K562 (cell line): ENCODE data around the gene LYZL4. TPM values are rescaled to one million over a fixed set of nuclear protein-coding genes. Genes with fewer than 3 reads are reported as not detected.

Source experiments
- ATAC-seq: fragments of 200-7000 bp; cut with Tn5 transposase; 3 replicates; pipeline ENCODE4 v1.9.1; 2020; ENCODE audit warnings: moderate library complexity
- BruUV-seq: library from RNA; stranded (reverse); fragments of 400-500 nt; replicated peaks from 2 replicates; lab custom pipeline; 2021; lab: Mats Ljungman, UMichigan
- CTCF ChIA-PET: fragments of 300-600 bp; formaldehyde crosslinking; extraction: SDS; loops from one replicate; lab custom pipeline; 2021; ENCODE audit warnings: low intra/inter-chr PET ratio; lab: Yijun Ruan, JAX
- POLR2A ChIA-PET: fragments of 300-600, 350-650 bp; sonication (Branson Sonifier 250); formaldehyde crosslinking; extraction: SDS; loops from one replicate; lab custom pipeline; 2021; ENCODE audit warnings: antibody characterized with exemption, inconsistent platforms; lab: Yijun Ruan, JAX
- DNase-seq, 4 experiments: peaks; one replicate each; pipeline versions ENCODE4 v3.0.0 to v3.0.0-alpha.2; 2011 to 2018; ENCODE audit warnings: low spot score in 3 of 4, mixed read lengths in 3 of 4; ENCODE audit errors: extremely low read depth in 1 of 4
- FAIRE-seq: peaks from 2 replicates; lab custom pipeline; 2011; peaks lifted over from hg19 to GRCh38; lab: Jason Lieb, UNC
- H2AFZ ChIP-seq: 2 replicates; pipeline ENCODE4 v1.6.0; 2011; ENCODE audit warnings: low read depth, low read length, control low read depth, inconsistent platforms
- H3K27ac ChIP-seq: fragments of 200-600 bp; 3 replicates; pipeline ENCODE4 v1.8.0; 2011; ENCODE audit warnings: low read depth, mild to moderate bottlenecking, control low read depth, inconsistent platforms, low read length, moderate library complexity, mixed read lengths; ENCODE audit errors: extremely low read depth
- H3K27me3 ChIP-seq, 2 experiments: fragments of 300-600 bp in 1 of 2; 2 replicates in 1 of 2; 3 replicates in 1 of 2; pipeline versions ENCODE4 v1.6.0 to v1.8.0; 2011; ENCODE audit warnings: inconsistent platforms in 2 of 2, low read length in 2 of 2, mild to moderate bottlenecking in 1 of 2, mixed read lengths in 1 of 2, moderate library complexity in 1 of 2; ENCODE audit not compliant: control insufficient read depth in 2 of 2, insufficient read depth in 2 of 2
- H3K36me3 ChIP-seq: fragments of 300-600 bp; 3 replicates; pipeline ENCODE4 v1.8.0; 2011; ENCODE audit warnings: mild to moderate bottlenecking, low read length, inconsistent platforms; ENCODE audit not compliant: control insufficient read depth, insufficient read depth
- H3K4me1 ChIP-seq, 2 experiments: fragments of 200-600 bp in 1 of 2; replicated peaks in 1 of 2; 2 replicates in 1 of 2; 3 replicates in 1 of 2; pipeline versions ENCODE4 v1.5.1 to v1.8.0; 2011; ENCODE audit warnings: inconsistent platforms in 2 of 2, low read length in 2 of 2, mild to moderate bottlenecking in 1 of 2, mixed read lengths in 1 of 2, moderate library complexity in 1 of 2; ENCODE audit not compliant: control insufficient read depth in 2 of 2, insufficient read depth in 2 of 2
- H3K4me2 ChIP-seq: 2 replicates; pipeline ENCODE4 v1.6.1; 2011; ENCODE audit warnings: low read length, control low read depth, inconsistent platforms, mixed read lengths; ENCODE audit not compliant: insufficient read depth
- H3K4me3 ChIP-seq: fragments of 200-600 bp; sonication (generic), shearing (Covaris generic); 2 replicates; pipeline ENCODE4 v1.5.1; 2016; ENCODE audit warnings: control low read depth, inconsistent platforms
- H3K79me2 ChIP-seq: fragments of 200-600 bp; 3 replicates; pipeline ENCODE4 v1.8.0; 2011; ENCODE audit warnings: low read length, inconsistent platforms; ENCODE audit not compliant: control insufficient read depth, insufficient read depth
- H3K9ac ChIP-seq, 2 experiments: 2 replicates each; pipeline versions ENCODE4 v1.6.0 to v1.6.1; 2011; ENCODE audit warnings: low read depth in 2 of 2, low read length in 2 of 2, control low read depth in 1 of 2, inconsistent platforms in 1 of 2, mild to moderate bottlenecking in 1 of 2, mixed read lengths in 1 of 2; ENCODE audit not compliant: insufficient read depth in 1 of 2
- H3K9me1 ChIP-seq: one replicate; pipeline ENCODE4 v1.6.0; 2011; ENCODE audit warnings: inconsistent platforms, mild to moderate bottlenecking, low read length, moderate library complexity; ENCODE audit not compliant: control insufficient read depth, insufficient read depth
- H3K9me3 ChIP-seq: replicated peaks from 2 replicates; pipeline ENCODE4 v1.5.1; 2011; ENCODE audit warnings: low read depth, low read length, inconsistent platforms; ENCODE audit not compliant: control insufficient read depth, insufficient read depth
- H4K20me1 ChIP-seq: replicated peaks from 2 replicates; pipeline ENCODE4 v1.6.1; 2011; ENCODE audit warnings: low read length, inconsistent platforms, mixed read lengths; ENCODE audit not compliant: control insufficient read depth, insufficient read depth
- CC2D1A ChIP-seq: fragments of 450-650 bp; IDR thresholded peaks from 2 replicates; pipeline ENCODE4 v1.6.1; 2017; ENCODE audit warnings: mild to moderate bottlenecking
- E2F3 ChIP-seq: fragments of 250-450 bp; sonication (Bioruptor Pico); IDR thresholded peaks from 2 replicates; pipeline ENCODE4 v1.4.0; 2020; ENCODE audit warnings: mild to moderate bottlenecking
- GATAD2A ChIP-seq: fragments of 450-650 bp; IDR thresholded peaks from 2 replicates; pipeline ENCODE4 v1.6.1; 2017
- KDM1A ChIP-seq, 2 experiments: fragments of 450-650 bp; IDR thresholded peaks; 2 replicates each; pipeline ENCODE4 v1.6.1; 2016; ENCODE audit warnings: mild to moderate bottlenecking in 2 of 2
- KLF10 ChIP-seq: fragments of 250-450 bp; sonication (Bioruptor Pico); IDR thresholded peaks from 2 replicates; pipeline ENCODE4 v1.6.1; 2021; ENCODE audit warnings: matching md5 sums
- RFX7 ChIP-seq: fragments of 250-450 bp; sonication (Bioruptor Pico); IDR thresholded peaks from 2 replicates; pipeline ENCODE4 v1.5.1; 2021; ENCODE audit warnings: mild to moderate bottlenecking
- SIRT6 ChIP-seq: IDR thresholded peaks from one replicate; pipeline ENCODE4 v1.6.1; 2012; ENCODE audit warnings: low read depth, mild to moderate bottlenecking, control low read depth, inconsistent platforms, low read length, moderate library complexity
- STAT5B ChIP-seq: fragments of 250-450 bp; sonication (Bioruptor Pico); IDR thresholded peaks from 2 replicates; pipeline ENCODE4 v1.8.0; 2021; ENCODE audit warnings: mild to moderate bottlenecking, inconsistent platforms
- WGBS: fragments of 100-300 bp; shearing (Covaris generic); methylation state at CpG from one replicate; pipeline ENCODE4 v1.1.6; 2016; ENCODE audit warnings: low coverage, mixed read lengths; ENCODE audit not compliant: insufficient coverage; ENCODE audit errors: missing lambda C conversion rate; 5-methylcytosine and 5-hydroxymethylcytosine counted together
- in situ Hi-C: fragments of 300-500 bp; cut with MboI; formaldehyde crosslinking; loops from 4 replicates; pipeline ENCODE4 v1.15.0; 2018; ENCODE audit warnings: inconsistent platforms, mixed read lengths
- intact Hi-C: fragments of 100-400 bp; cut with micrococcal nuclease; formaldehyde crosslinking; loops from 2 replicates; pipeline ENCODE4 v1.14.2; 2022
- polyA plus RNA-seq, 8 experiments: library from polyadenylated mRNA; depleted of rRNA in 4 of 8; stranded (reverse) in 5 of 8; unstranded in 3 of 8; fragments of >200 nt; fragmentation: Nextera tagmentation in 2 of 8; fragmentation: Illumina TruSeq in 1 of 8; extraction: Ambion mirVana in 2 of 8; extraction: Trizol in 1 of 8; gene quantifications; 2 replicates each; pipeline versions ENCODE4 v1.2.1 to v1.2.3, GENCODE V29; 2011 to 2014; ENCODE audit warnings: inconsistent platforms in 1 of 8, missing spikeins in 1 of 8
- total RNA-seq, 7 experiments: library from RNA; depleted of rRNA in 6 of 7; stranded (reverse); fragments of >200 nt in 6 of 7; fragmentation: Illumina TruSeq in 2 of 7; extraction: Trizol in 2 of 7; gene quantifications; 2 replicates each; pipeline versions ENCODE4 v1.2.1 to v1.2.3, GENCODE V29; 2011 to 2021; ENCODE audit warnings: low replicate concordance in 1 of 7
- TF ChIP-seq, protein P1 (sequence below): fragments of 250-450 bp; sonication (Bioruptor Pico); IDR thresholded peaks from 2 replicates; pipeline ENCODE4 v1.5.0; 2022; ENCODE audit warnings: mild to moderate bottlenecking
- TF ChIP-seq, protein P2 (sequence below): fragments of 150-350 bp; IDR thresholded peaks from 2 replicates; pipeline ENCODE4 v1.6.1; 2014; ENCODE audit warnings: low read depth, mild to moderate bottlenecking, low read length, borderline replicate concordance
- TF ChIP-seq, protein P3 (sequence below): fragments of 250-450 bp; sonication (Bioruptor Pico); IDR thresholded peaks from 2 replicates; pipeline ENCODE4 v1.5.0; 2021

Gene LYZL4
- total and polyA plus RNA-seq, 9 of the 15 experiments (the other 6 are each of a cell fraction or from before 2014, with no cell fraction given): not detected

DNA sequence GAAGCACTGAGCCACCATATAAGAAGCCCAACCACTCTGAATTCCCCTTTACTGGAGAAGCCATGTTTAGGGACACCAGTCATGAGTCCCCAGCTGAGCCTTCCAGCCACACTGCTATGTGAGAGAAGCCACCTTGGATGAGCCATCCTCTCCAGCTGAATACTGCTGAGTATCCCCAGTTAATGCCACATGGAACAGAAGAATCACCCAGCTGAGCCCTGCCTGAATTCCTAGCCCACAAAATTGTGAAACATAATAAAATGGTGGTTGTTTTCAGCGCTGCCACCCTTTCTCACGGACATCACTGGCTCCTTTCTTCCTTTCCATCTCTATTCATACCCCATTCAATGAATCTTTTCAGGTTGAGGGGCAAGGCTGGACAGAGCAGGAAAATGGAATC, 22.1 kb upstream of the LYZL4 start (continued):
- TF ChIP-seq, protein P1, sequence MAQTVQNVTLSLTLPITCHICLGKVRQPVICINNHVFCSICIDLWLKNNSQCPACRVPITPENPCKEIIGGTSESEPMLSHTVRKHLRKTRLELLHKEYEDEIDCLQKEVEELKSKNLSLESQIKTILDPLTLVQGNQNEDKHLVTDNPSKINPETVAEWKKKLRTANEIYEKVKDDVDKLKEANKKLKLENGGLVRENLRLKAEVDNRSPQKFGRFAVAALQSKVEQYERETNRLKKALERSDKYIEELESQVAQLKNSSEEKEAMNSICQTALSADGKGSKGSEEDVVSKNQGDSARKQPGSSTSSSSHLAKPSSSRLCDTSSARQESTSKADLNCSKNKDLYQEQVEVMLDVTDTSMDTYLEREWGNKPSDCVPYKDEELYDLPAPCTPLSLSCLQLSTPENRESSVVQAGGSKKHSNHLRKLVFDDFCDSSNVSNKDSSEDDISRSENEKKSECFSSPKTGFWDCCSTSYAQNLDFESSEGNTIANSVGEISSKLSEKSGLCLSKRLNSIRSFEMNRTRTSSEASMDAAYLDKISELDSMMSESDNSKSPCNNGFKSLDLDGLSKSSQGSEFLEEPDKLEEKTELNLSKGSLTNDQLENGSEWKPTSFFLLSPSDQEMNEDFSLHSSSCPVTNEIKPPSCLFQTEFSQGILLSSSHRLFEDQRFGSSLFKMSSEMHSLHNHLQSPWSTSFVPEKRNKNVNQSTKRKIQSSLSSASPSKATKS (CRISPR knock-in tag): no peak
- no peak for TF ChIP-seq RFX7

DNA sequence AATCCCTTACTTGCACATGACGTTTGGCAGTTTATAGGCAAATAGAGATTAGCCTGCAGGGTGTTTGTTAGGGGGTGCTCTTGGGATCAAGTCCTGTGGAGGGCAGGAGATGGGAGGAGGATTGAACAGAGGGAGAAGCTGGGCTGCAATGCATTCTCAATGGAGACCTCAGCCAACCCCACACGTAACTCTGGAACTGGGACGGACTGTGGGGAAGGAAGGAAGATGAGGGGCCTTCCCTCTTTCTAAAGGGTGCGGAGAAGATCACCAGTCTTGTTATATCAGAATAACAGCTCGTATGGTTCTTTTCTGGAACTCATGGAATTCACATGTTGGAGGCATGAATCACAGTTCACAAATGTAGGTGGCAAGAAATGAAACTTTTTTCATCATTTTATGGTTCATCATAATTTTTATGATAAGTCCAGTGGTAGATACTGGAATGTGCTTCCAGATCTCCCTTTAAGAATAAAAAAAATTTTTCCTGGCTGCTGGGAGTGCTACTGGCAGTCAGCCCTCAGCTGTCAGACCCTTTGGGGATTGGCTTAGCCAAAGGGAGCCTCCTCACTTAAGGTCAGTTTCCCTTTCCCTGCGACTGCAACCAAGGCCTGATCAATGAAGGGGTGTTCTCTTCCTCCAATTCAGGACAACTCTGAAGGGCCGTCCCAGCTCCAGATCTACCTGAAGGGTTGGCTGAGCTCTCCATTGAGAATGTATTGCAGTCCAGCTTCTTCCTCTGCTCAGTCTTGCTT, 20.5 kb upstream of the LYZL4 start:
- Histone ChIP-seq H3K27ac (no peak overlapping the region), H2AFZ (no peak overlapping the region), H3K4me2 (no peak overlapping the region), H3K79me2 (no peaks in the 10 kb centered on the region), H3K4me3 (no peak overlapping the region), H3K9ac (no peak overlapping the region), H4K20me1 (no peaks in the 10 kb centered on the region), H3K36me3 (no peaks in the 10 kb centered on the region), H3K4me1 (no peaks in the 10 kb centered on the region), H3K27me3 (peaks cover 2 to 9% of the 10 kb centered on the region in 2 experiments; a peak in 3 of 5 replicates), H3K9me1 (no peaks in the 10 kb centered on the region), H3K9me3 (no peaks in the 10 kb centered on the region)
- in situ Hi-C loops (no loop called here), intact Hi-C loops (no loop called here)
- WGBS: 0% methylated on average over 7 of the region's 7 CpGs
- no peak for FAIRE-seq
- no TSS peak for BruUV-seq
- no peak for ATAC-seq
- POLR2A ChIA-PET: no interaction called here
- CTCF ChIA-PET: interaction anchor here (0.8 kb wide), 1 partner anchor 12 kb away, joined by 4 read pairs; no protein-coding TSS in a partner anchor
- DNase-seq: no peak
- TF ChIP-seq E2F3 (CRISPR knock-in tag) (no peak), SIRT6 (no peak), KDM1A (IDR thresholded peaks at IDR 0.05) (no peak), GATAD2A (no peak), CC2D1A (no peak), KLF10 (CRISPR knock-in tag) (no peak), STAT5B (CRISPR knock-in tag) (no peak)
- TF ChIP-seq, protein P2, sequence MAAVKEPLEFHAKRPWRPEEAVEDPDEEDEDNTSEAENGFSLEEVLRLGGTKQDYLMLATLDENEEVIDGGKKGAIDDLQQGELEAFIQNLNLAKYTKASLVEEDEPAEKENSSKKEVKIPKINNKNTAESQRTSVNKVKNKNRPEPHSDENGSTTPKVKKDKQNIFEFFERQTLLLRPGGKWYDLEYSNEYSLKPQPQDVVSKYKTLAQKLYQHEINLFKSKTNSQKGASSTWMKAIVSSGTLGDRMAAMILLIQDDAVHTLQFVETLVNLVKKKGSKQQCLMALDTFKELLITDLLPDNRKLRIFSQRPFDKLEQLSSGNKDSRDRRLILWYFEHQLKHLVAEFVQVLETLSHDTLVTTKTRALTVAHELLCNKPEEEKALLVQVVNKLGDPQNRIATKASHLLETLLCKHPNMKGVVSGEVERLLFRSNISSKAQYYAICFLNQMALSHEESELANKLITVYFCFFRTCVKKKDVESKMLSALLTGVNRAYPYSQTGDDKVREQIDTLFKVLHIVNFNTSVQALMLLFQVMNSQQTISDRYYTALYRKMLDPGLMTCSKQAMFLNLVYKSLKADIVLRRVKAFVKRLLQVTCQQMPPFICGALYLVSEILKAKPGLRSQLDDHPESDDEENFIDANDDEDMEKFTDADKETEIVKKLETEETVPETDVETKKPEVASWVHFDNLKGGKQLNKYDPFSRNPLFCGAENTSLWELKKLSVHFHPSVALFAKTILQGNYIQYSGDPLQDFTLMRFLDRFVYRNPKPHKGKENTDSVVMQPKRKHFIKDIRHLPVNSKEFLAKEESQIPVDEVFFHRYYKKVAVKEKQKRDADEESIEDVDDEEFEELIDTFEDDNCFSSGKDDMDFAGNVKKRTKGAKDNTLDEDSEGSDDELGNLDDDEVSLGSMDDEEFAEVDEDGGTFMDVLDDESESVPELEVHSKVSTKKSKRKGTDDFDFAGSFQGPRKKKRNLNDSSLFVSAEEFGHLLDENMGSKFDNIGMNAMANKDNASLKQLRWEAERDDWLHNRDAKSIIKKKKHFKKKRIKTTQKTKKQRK: no peak
- TF ChIP-seq, protein P3, sequence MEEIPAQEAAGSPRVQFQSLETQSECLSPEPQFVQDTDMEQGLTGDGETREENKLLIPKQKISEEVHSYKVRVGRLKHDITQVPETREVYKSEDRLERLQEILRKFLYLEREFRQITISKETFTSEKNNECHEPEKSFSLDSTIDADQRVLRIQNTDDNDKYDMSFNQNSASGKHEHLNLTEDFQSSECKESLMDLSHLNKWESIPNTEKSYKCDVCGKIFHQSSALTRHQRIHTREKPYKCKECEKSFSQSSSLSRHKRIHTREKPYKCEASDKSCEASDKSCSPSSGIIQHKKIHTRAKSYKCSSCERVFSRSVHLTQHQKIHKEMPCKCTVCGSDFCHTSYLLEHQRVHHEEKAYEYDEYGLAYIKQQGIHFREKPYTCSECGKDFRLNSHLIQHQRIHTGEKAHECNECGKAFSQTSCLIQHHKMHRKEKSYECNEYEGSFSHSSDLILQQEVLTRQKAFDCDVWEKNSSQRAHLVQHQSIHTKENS: no peak
